ENCODE results near the gene LMTK2. TPM values are rescaled to one million over a fixed set of nuclear protein-coding genes. Genes with fewer than 3 reads are reported as not detected.

LMTK2 gene
- total RNA-seq, 1 donor from 2014 or later, result 21.6 TPM

- Histone ChIP-seq H3K4me3 (no peak overlapping the region), H3K27ac (no peak overlapping the region), H3K36me3 (peaks cover 0 to 30% of the 10 kb centered on the region in 2 donors), H3K9me3 (no peaks in the 10 kb centered on the region), H3K27me3 (no peaks in the 10 kb centered on the region), H3K4me1 (no peaks in the 10 kb centered on the region)
- DNase-seq (ENCODE audit: extremely low spot score in 2 of 2), result peak in 1 of 2 donors; percentile 71
- TF ChIP-seq POLR2A (IDR thresholded peaks at IDR 0.05) (no peak), POLR2AphosphoS5 (IDR thresholded peaks at IDR 0.05; ENCODE audit: insufficient read depth in 1 of 2, low read depth in 1 of 2) (no peak), CTCF (IDR thresholded peaks at IDR 0.05) (no peak)
- intact Hi-C loops (cut with DNase I), result no loop called here
These were observed 98.6 kb downstream of the LMTK2 start for GRCh38 chr7:98205162-98205845.

GRCh38 chr7:98206451-98207330 lies 100.0 kb downstream of the LMTK2 start:
- Histone ChIP-seq H3K27ac (no peak overlapping the region), H3K4me3 (no peak overlapping the region), H3K27me3 (no peaks in the 10 kb centered on the region), H3K36me3 (peaks cover 0 to 30% of the 10 kb centered on the region in 2 donors), H3K4me1 (peaks cover 4% of the 10 kb centered on the region), H3K9me3 (no peaks in the 10 kb centered on the region)
- TF ChIP-seq POLR2AphosphoS5 (IDR thresholded peaks at IDR 0.05; ENCODE audit: insufficient read depth in 1 of 2, low read depth in 1 of 2) (no peak), CTCF (IDR thresholded peaks at IDR 0.05) (no peak), POLR2A (IDR thresholded peaks at IDR 0.05) (no peak)
- intact Hi-C loops (cut with DNase I), result no loop called here
- DNase-seq (ENCODE audit: extremely low spot score in 2 of 2), result no peak

- intact Hi-C loops (cut with DNase I), result no loop called here
- Histone ChIP-seq H3K4me3 (no peak overlapping the region), H3K9me3 (no peaks in the 10 kb centered on the region), H3K36me3 (peaks cover 0 to 29% of the 10 kb centered on the region in 2 donors), H3K4me1 (peaks cover 4% of the 10 kb centered on the region), H3K27me3 (no peaks in the 10 kb centered on the region), H3K27ac (no peak overlapping the region)
- TF ChIP-seq POLR2AphosphoS5 (IDR thresholded peaks at IDR 0.05; ENCODE audit: insufficient read depth in 1 of 2, low read depth in 1 of 2) (no peak), CTCF (IDR thresholded peaks at IDR 0.05) (no peak), POLR2A (IDR thresholded peaks at IDR 0.05) (no peak)
- DNase-seq (ENCODE audit: extremely low spot score in 2 of 2), result no peak
These were observed 102.7 kb downstream of the LMTK2 start for GRCh38 chr7:98209166-98209920.

- Histone ChIP-seq H3K36me3 (peaks cover 0 to 17% of the 10 kb centered on the region in 2 donors), H3K9me3 (no peaks in the 10 kb centered on the region), H3K4me3 (peak overlapping the region; percentile 27 to 42), H3K4me1 (peaks cover 4% of the 10 kb centered on the region), H3K27me3 (no peaks in the 10 kb centered on the region), H3K27ac (no peak overlapping the region)
- intact Hi-C loops (cut with DNase I), result no loop called here
- no peak for TF ChIP-seq POLR2A (IDR thresholded peaks at IDR 0.05)
- TF ChIP-seq CTCF (IDR thresholded peaks at IDR 0.05), result no peak
- no peak for TF ChIP-seq POLR2AphosphoS5 (IDR thresholded peaks at IDR 0.05; ENCODE audit: insufficient read depth in 1 of 2, low read depth in 1 of 2)
- DNase-seq (ENCODE audit: extremely low spot score in 2 of 2), result no peak
These were observed 104.0 kb downstream of the LMTK2 start for GRCh38 chr7:98210513-98211220.
